ENCODE data around the gene PKD2. TPM values are rescaled to one million over a fixed set of nuclear protein-coding genes. Genes with fewer than 3 reads are reported as not detected.

The PKD2 gene
- total RNA-seq, 1 experiment from 2014 or later = 38.4 TPM

GRCh38 chr4:87974856-87975462, 32.5 kb upstream of the PKD2 start:
- Histone ChIP-seq H3K18ac (ENCODE audit: insufficient read length, low read depth, low read length) (no peak overlapping the region), H2AK5ac (ENCODE audit: insufficient read length, low read length) (no peak overlapping the region), H3K9me3 (ENCODE audit: control insufficient read depth, low read depth, low read length) (no peaks in the 10 kb centered on the region), H2BK120ac (ENCODE audit: low read depth, low read length, poor library complexity, severe bottlenecking) (no peak overlapping the region), H2AFZ (ENCODE audit: low read length) (no peak overlapping the region), H4K20me1 (ENCODE audit: control insufficient read depth, insufficient read depth, insufficient read length) (no peaks in the 10 kb centered on the region), H3K56ac (ENCODE audit: insufficient read length, low read depth, low read length) (no peak overlapping the region), H3K79me2 (ENCODE audit: insufficient read depth, low read length) (no peaks in the 10 kb centered on the region), H3K4me2 (ENCODE audit: insufficient read depth, insufficient read length, low read length) (no peak overlapping the region), H2BK20ac (ENCODE audit: low read depth, low read length, poor library complexity, severe bottlenecking) (no peak overlapping the region), H3K23me2 (ENCODE audit: insufficient read length, low read depth, low read length, poor library complexity, severe bottlenecking) (peaks cover 4% of the 10 kb centered on the region), H2BK5ac (ENCODE audit: insufficient read length, low read length) (no peak overlapping the region), H4K91ac (ENCODE audit: insufficient read length, low read depth, low read length) (no peak overlapping the region), H3T11ph (ENCODE audit: low read length) (no peak overlapping the region), H2BK15ac (ENCODE audit: low read depth, low read length) (no peak overlapping the region), H3K27me3 (ENCODE audit: insufficient read depth, low read length) (no peaks in the 10 kb centered on the region), H3K79me1 (ENCODE audit: insufficient read depth, low read depth, low read length, poor library complexity, severe bottlenecking) (no peaks in the 10 kb centered on the region), H4K5ac (ENCODE audit: insufficient read length, low read depth, low read length) (no peak overlapping the region), H3K14ac (ENCODE audit: insufficient read depth, low read length) (no peak overlapping the region), H3K27ac (ENCODE audit: insufficient read length, low read depth, low read length) (no peak overlapping the region), H3K9ac (ENCODE audit: extremely low read depth, insufficient read length, low read length) (no peak overlapping the region), H4K8ac (replicated peaks; ENCODE audit: insufficient read length, low read depth, low read length) (no peak overlapping the region), H3K4ac (ENCODE audit: low read depth, low read length) (no peak overlapping the region), H2BK12ac (ENCODE audit: insufficient read length, low read depth, low read length) (no peak overlapping the region), H3K4me1 (ENCODE audit: insufficient read depth, low read length) (peaks cover 3% of the 10 kb centered on the region; the same call in 1 of the 2 replicates), H3K23ac (ENCODE audit: insufficient read length, low read depth, low read length) (no peak overlapping the region)
- no peak for TF ChIP-seq CTCF (conservative IDR thresholded peaks at IDR 0.05)
- no CpG with 5 or more reads among the region's 6 CpGs for WGBS (ENCODE audit: extremely low coverage, insufficient read length, low lambda C conversion rate)
- no peaks in the 10 kb centered on the region; a peak in 1 of 7 replicates for H3K36me3 Mint-ChIP-seq (ENCODE audit: insufficient read depth in 1 of 3, low read depth in 3 of 3)
- no peaks in the 10 kb centered on the region for H3K9me3 Mint-ChIP-seq
- H3K4me3 Mint-ChIP-seq = peak overlapping the region in 1 of 2 experiments; percentile 75; a peak in 4 of 5 replicates
- no peaks in the 10 kb centered on the region for H3K27me3 Mint-ChIP-seq (ENCODE audit: low read depth)
- DNase-seq = peak; percentile 49
- H3K4me1 Mint-ChIP-seq = peaks cover 32 to 38% of the 10 kb centered on the region in 2 experiments
- peak overlapping the region; percentile 83 to 98 (median 85); a peak in 4 of 7 replicates for H3K27ac Mint-ChIP-seq
